Prostate gland (tissue), 2 donors: ENCODE measurements around the gene EDEM3. TPM values are rescaled to one million over a fixed set of nuclear protein-coding genes. Genes with fewer than 3 reads are reported as not detected.

Source experiments
- DNase-seq: peaks from one replicate; pipeline ENCODE4 v3.0.0-alpha.2; 2019; ENCODE audit warnings: low spot score
- H3K27ac ChIP-seq, 2 donors: fragments of 200-600 bp; sonication (generic); 2 replicates each; pipeline ENCODE4 v1.5.1; 2017 to 2019
- H3K27me3 ChIP-seq: fragments of 200-600 bp; sonication (generic); replicated peaks from 2 replicates; pipeline ENCODE4 v1.5.1; 2019; ENCODE audit not compliant: insufficient read depth
- H3K36me3 ChIP-seq, 2 donors: fragments of 200-600 bp; sonication (generic); 1 replicate in 1 of 2; 2 replicates in 1 of 2; pipeline versions ENCODE4 v1.5.1 to v1.8.1; 2017 to 2019
- H3K4me1 ChIP-seq: fragments of 200-600 bp; sonication (generic); replicated peaks from 2 replicates; pipeline ENCODE4 v1.5.1; 2019
- H3K4me3 ChIP-seq, 2 donors: fragments of 200-600 bp; sonication (generic); 2 replicates each; pipeline ENCODE4 v1.5.1; 2017 to 2019
- H3K9me3 ChIP-seq: fragments of 200-600 bp; sonication (generic); 2 replicates; pipeline ENCODE4 v1.5.1; 2017
- CTCF ChIP-seq, 4 experiments: fragments of 200-600 bp in 2 of 4; fragments of 450-650 bp in 2 of 4; sonication (generic) in 2 of 4; IDR thresholded peaks; 1 replicate in 3 of 4; 2 replicates in 1 of 4; pipeline ENCODE4 v1.5.1; 2016 to 2019; ENCODE audit warnings: antibody characterized with exemption in 4 of 4, mild to moderate bottlenecking in 2 of 4, moderate library complexity in 2 of 4
- POLR2A ChIP-seq: fragments of 450-650 bp; IDR thresholded peaks from one replicate; pipeline ENCODE4 v1.6.1; 2016; ENCODE audit warnings: antibody characterized with exemption, mild to moderate bottlenecking
- POLR2AphosphoS5 ChIP-seq: sonication (generic); formaldehyde crosslinking; IDR thresholded peaks from one replicate; pipeline ENCODE4 v1.6.1; 2017; ENCODE audit warnings: antibody characterized with exemption
- WGBS: methylation state at CpG from one replicate; pipeline ENCODE4 v1.1.5; 2018; 5-methylcytosine and 5-hydroxymethylcytosine counted together
- intact Hi-C: fragments of 100-400 bp; cut with DNase I; formaldehyde crosslinking; loops from one replicate; pipeline ENCODE4 v1.14.2; 2022
- total RNA-seq, 2 donors: library from RNA; depleted of rRNA; stranded (reverse); fragments of >200 nt; gene quantifications; one replicate each; pipeline ENCODE4 v1.1.0, GENCODE V29; 2016

The EDEM3 gene
- total RNA-seq, 2 donors from 2014 or later = 31.1 to 55.3 TPM

- intact Hi-C loops = no loop called here
- Histone ChIP-seq H3K27me3 (no peaks in the 10 kb centered on the region), H3K9me3 (no peaks in the 10 kb centered on the region), H3K4me1 (no peaks in the 10 kb centered on the region), H3K36me3 (no peaks in the 10 kb centered on the region), H3K4me3 (no peak overlapping the region), H3K27ac (peak overlapping the region; percentile 3 to 9)
- TF ChIP-seq POLR2A = no peak
- no peak for TF ChIP-seq POLR2AphosphoS5
- no peak for TF ChIP-seq CTCF (IDR thresholded peaks at IDR 0.05)
- WGBS = 85% methylated on average over 6 of the region's 6 CpGs
- DNase-seq = no peak
These were observed 105.8 kb downstream of the EDEM3 start for GRCh38 chr1:184648856-184649201.

- no peaks in the 10 kb centered on the region for H3K4me1 ChIP-seq
- intact Hi-C loops = no loop called here
- H3K36me3 ChIP-seq = no peaks in the 10 kb centered on the region
- H3K27ac ChIP-seq = no peak overlapping the region
- H3K9me3 ChIP-seq = no peaks in the 10 kb centered on the region
- WGBS = 87% methylated on average over 4 of the region's 4 CpGs
- no peak for DNase-seq
- TF ChIP-seq POLR2A (no peak), POLR2AphosphoS5 (no peak), CTCF (IDR thresholded peaks at IDR 0.05) (no peak)
- no peak overlapping the region for H3K4me3 ChIP-seq
- H3K27me3 ChIP-seq = no peaks in the 10 kb centered on the region
These were observed 106.3 kb downstream of the EDEM3 start for GRCh38 chr1:184648160-184648855.

- TF ChIP-seq POLR2A = no peak
- TF ChIP-seq CTCF (IDR thresholded peaks at IDR 0.05) = no peak
- no peak for TF ChIP-seq POLR2AphosphoS5
- no peaks in the 10 kb centered on the region for H3K9me3 ChIP-seq
- 76% methylated on average over 4 of the region's 4 CpGs for WGBS
- DNase-seq = no peak
- no peaks in the 10 kb centered on the region for H3K36me3 ChIP-seq
- no peak overlapping the region for H3K4me3 ChIP-seq
- H3K27ac ChIP-seq = peak overlapping the region in 1 of 2 donors; percentile 4
- no peaks in the 10 kb centered on the region for H3K4me1 ChIP-seq
- H3K27me3 ChIP-seq = no peaks in the 10 kb centered on the region
- intact Hi-C loops = no loop called here
These were observed 107.2 kb downstream of the EDEM3 start for GRCh38 chr1:184647471-184647870.

- H3K27ac ChIP-seq = peak overlapping the region; percentile 4 to 20
- no peaks in the 10 kb centered on the region for H3K27me3 ChIP-seq
- WGBS = 73% methylated on average over 3 of the region's 3 CpGs
- H3K4me3 ChIP-seq = no peak overlapping the region
- no peak for DNase-seq
- H3K36me3 ChIP-seq = no peaks in the 10 kb centered on the region
- H3K9me3 ChIP-seq = no peaks in the 10 kb centered on the region
- no peaks in the 10 kb centered on the region for H3K4me1 ChIP-seq
- peak; percentile 47 for TF ChIP-seq POLR2AphosphoS5
- no peak for TF ChIP-seq CTCF (IDR thresholded peaks at IDR 0.05)
- TF ChIP-seq POLR2A = no peak
- intact Hi-C loops = no loop called here
These were observed 107.8 kb downstream of the EDEM3 start for GRCh38 chr1:184646824-184647223.

GRCh38 chr1:184646178-184646701, 108.4 kb downstream of the EDEM3 start:
- H3K9me3 ChIP-seq = no peaks in the 10 kb centered on the region
- intact Hi-C loops = no loop called here
- H3K27me3 ChIP-seq = no peaks in the 10 kb centered on the region
- WGBS = 88% methylated on average over 3 of the region's 3 CpGs
- H3K36me3 ChIP-seq = no peaks in the 10 kb centered on the region
- H3K27ac ChIP-seq = peak overlapping the region in 1 of 2 donors; percentile 20
- DNase-seq = no peak
- H3K4me1 ChIP-seq = no peaks in the 10 kb centered on the region
- no peak overlapping the region for H3K4me3 ChIP-seq
- TF ChIP-seq CTCF (IDR thresholded peaks at IDR 0.05) = no peak
- no peak for TF ChIP-seq POLR2A
- TF ChIP-seq POLR2AphosphoS5 = no peak
